DND-41 (cell line): ENCODE data around the gene HCN3.

ENCODE experiments used
- ATAC-seq: fragments of 200-7000 bp; cut with Tn5 transposase; 3 replicates; pipeline ENCODE4 v1.9.1; 2021; ENCODE audit warnings: low read depth; ENCODE audit not compliant: insufficient read depth
- DNase-seq: peaks from one replicate; pipeline ENCODE4 v3.0.0-alpha.2; 2020
- H2AFZ ChIP-seq: 2 replicates; pipeline ENCODE4 v1.6.0; 2012; ENCODE audit warnings: low read depth, low read length
- H3K27ac ChIP-seq: 2 replicates; pipeline ENCODE4 v1.5.1; 2012; ENCODE audit warnings: low read length, inconsistent platforms
- H3K27me3 ChIP-seq: fragments of 200-600 bp; sonication (generic); 2 replicates; pipeline ENCODE4 v1.6.0; 2012; ENCODE audit warnings: low read length, mild to moderate bottlenecking, inconsistent platforms; ENCODE audit not compliant: insufficient read depth, poor library complexity
- H3K36me3 ChIP-seq: 2 replicates; pipeline ENCODE4 v1.5.1; 2012; ENCODE audit warnings: low read length, inconsistent platforms; ENCODE audit not compliant: insufficient read depth
- H3K4me1 ChIP-seq: 2 replicates; pipeline ENCODE4 v1.5.1; 2012; ENCODE audit warnings: mild to moderate bottlenecking, low read length; ENCODE audit not compliant: insufficient read depth
- H3K4me2 ChIP-seq: 2 replicates; pipeline ENCODE4 v1.6.0; 2012; ENCODE audit warnings: mild to moderate bottlenecking, moderate library complexity, low read length, inconsistent platforms; ENCODE audit not compliant: insufficient read depth
- H3K4me3 ChIP-seq, 2 experiments: fragments of 200-600 bp in 1 of 2; shearing (Covaris generic) in 1 of 2; 2 replicates each; pipeline ENCODE4 v1.5.1; 2012 to 2016; ENCODE audit warnings: inconsistent platforms in 2 of 2, low read length in 2 of 2, mild to moderate bottlenecking in 2 of 2, low read depth in 1 of 2, moderate library complexity in 1 of 2
- H3K79me2 ChIP-seq: 2 replicates; pipeline ENCODE4 v1.6.0; 2012; ENCODE audit warnings: low read length, inconsistent platforms; ENCODE audit not compliant: insufficient read depth
- H3K9ac ChIP-seq: 2 replicates; pipeline ENCODE4 v1.6.0; 2012; ENCODE audit warnings: low read depth, mild to moderate bottlenecking, inconsistent platforms, low read length, moderate library complexity
- H3K9me3 ChIP-seq: 2 replicates; pipeline ENCODE4 v1.5.1; 2012; ENCODE audit warnings: low read length, moderate library complexity, mild to moderate bottlenecking, inconsistent platforms; ENCODE audit not compliant: insufficient read depth, severe bottlenecking
- H4K20me1 ChIP-seq: 2 replicates; pipeline ENCODE4 v1.6.0; 2012; ENCODE audit warnings: low read length; ENCODE audit not compliant: insufficient read depth
- EZH2 ChIP-seq: IDR thresholded peaks from 3 replicates; pipeline ENCODE4 v1.6.1; 2012; ENCODE audit warnings: borderline replicate concordance, low read depth, mild to moderate bottlenecking, moderate library complexity, low read length, inconsistent platforms; ENCODE audit not compliant: severe bottlenecking
- TF ChIP-seq, protein P1 (sequence below): IDR thresholded peaks from 2 replicates; pipeline ENCODE4 v1.5.1; 2012; ENCODE audit warnings: borderline replicate concordance, low read length, moderate library complexity, mild to moderate bottlenecking; ENCODE audit not compliant: poor library complexity, severe bottlenecking; ENCODE audit errors: extremely low read depth

HCN3 gene

DNA sequence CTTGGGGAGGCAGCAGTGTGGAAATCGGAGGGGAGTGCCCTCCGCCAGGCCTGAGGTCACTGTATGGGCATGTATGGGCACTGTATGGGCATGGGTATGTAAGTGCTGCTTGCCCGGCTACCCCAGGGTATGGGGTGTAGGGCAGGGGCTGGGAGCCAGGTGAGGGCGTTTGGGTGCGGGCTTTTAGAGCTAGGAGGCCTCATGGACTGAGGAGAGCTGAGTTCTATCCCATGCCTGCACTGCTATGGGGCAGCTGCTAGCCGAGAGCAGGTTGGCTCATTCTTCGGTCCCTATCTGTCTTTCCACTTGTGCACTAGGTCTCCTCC lies 18.6 kb downstream of the HCN3 start:
- H3K4me3 ChIP-seq, result no peak overlapping the region
- DNase-seq, result no peak
- H3K4me1 ChIP-seq, result no peaks in the 10 kb centered on the region
- H3K9ac ChIP-seq, result no peak overlapping the region
- H3K4me2 ChIP-seq, result no peak overlapping the region
- no peak overlapping the region for H3K27ac ChIP-seq
- H2AFZ ChIP-seq, result no peak overlapping the region
- no peaks in the 10 kb centered on the region for H3K27me3 ChIP-seq
- no peaks in the 10 kb centered on the region for H3K79me2 ChIP-seq
- no peaks in the 10 kb centered on the region for H4K20me1 ChIP-seq
- ATAC-seq, result no peak
- H3K9me3 ChIP-seq, result no peaks in the 10 kb centered on the region
- TF ChIP-seq EZH2, result no peak
- TF ChIP-seq, protein P1, sequence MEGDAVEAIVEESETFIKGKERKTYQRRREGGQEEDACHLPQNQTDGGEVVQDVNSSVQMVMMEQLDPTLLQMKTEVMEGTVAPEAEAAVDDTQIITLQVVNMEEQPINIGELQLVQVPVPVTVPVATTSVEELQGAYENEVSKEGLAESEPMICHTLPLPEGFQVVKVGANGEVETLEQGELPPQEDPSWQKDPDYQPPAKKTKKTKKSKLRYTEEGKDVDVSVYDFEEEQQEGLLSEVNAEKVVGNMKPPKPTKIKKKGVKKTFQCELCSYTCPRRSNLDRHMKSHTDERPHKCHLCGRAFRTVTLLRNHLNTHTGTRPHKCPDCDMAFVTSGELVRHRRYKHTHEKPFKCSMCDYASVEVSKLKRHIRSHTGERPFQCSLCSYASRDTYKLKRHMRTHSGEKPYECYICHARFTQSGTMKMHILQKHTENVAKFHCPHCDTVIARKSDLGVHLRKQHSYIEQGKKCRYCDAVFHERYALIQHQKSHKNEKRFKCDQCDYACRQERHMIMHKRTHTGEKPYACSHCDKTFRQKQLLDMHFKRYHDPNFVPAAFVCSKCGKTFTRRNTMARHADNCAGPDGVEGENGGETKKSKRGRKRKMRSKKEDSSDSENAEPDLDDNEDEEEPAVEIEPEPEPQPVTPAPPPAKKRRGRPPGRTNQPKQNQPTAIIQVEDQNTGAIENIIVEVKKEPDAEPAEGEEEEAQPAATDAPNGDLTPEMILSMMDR, result no peak
- H3K36me3 ChIP-seq, result no peaks in the 10 kb centered on the region

DNA sequence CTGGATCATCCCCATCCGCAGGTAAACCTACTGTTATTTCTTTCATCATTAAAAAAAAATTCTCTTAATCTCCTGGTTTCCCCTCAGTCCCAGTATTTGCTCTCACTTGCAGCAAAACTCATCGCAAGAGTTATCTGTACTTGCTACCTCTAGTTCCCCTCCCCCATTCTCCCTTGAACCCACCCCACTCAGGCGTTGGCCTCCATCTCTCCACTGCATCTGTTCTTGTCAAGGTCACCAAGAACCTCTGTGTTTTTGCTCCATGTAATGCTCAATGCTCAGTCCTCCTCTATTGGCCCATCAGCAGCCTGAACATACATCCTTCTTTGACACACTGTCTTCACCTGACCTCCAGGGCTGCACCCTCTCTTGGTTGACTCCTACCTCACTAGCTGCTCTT lies 19.4 kb downstream of the HCN3 start:
- no peak for TF ChIP-seq EZH2
- TF ChIP-seq, protein P1, result no peak
- Histone ChIP-seq H3K36me3 (no peaks in the 10 kb centered on the region), H3K27me3 (no peaks in the 10 kb centered on the region), H3K4me2 (no peak overlapping the region), H3K4me3 (no peak overlapping the region), H3K79me2 (no peaks in the 10 kb centered on the region), H3K9me3 (no peaks in the 10 kb centered on the region), H2AFZ (no peak overlapping the region), H3K9ac (no peak overlapping the region), H3K4me1 (no peaks in the 10 kb centered on the region), H3K27ac (no peak overlapping the region), H4K20me1 (no peaks in the 10 kb centered on the region)
- DNase-seq (no peak), ATAC-seq (no peak)

DNA sequence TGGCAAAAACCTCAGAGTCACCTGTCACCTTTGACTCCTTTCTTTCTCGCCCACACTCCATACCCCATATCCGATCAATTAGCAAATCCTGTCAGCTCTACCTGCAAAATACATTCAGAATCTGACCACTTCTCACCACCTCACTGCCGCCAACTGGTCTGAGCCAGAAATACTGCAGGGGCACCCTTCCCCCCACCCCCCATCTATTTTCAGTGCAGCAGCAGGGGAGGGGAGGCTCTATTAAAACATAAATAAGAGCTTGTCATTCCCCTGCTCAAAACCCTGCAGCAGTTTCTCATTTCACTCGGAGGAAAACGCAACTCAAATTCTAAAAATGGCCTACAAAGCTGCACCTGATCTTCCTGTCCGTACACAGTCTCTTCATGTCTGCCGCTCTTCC lies 20.1 kb downstream of the HCN3 start:
- no peak for ATAC-seq
- Histone ChIP-seq H3K4me3 (no peak overlapping the region), H3K79me2 (no peaks in the 10 kb centered on the region), H3K27me3 (no peaks in the 10 kb centered on the region), H4K20me1 (no peaks in the 10 kb centered on the region), H3K27ac (no peak overlapping the region), H3K9me3 (no peaks in the 10 kb centered on the region), H3K4me2 (no peak overlapping the region), H3K36me3 (no peaks in the 10 kb centered on the region), H2AFZ (no peak overlapping the region), H3K9ac (no peak overlapping the region), H3K4me1 (no peaks in the 10 kb centered on the region)
- no peak for DNase-seq
- no peak for TF ChIP-seq EZH2
- TF ChIP-seq, protein P1, result no peak

DNA sequence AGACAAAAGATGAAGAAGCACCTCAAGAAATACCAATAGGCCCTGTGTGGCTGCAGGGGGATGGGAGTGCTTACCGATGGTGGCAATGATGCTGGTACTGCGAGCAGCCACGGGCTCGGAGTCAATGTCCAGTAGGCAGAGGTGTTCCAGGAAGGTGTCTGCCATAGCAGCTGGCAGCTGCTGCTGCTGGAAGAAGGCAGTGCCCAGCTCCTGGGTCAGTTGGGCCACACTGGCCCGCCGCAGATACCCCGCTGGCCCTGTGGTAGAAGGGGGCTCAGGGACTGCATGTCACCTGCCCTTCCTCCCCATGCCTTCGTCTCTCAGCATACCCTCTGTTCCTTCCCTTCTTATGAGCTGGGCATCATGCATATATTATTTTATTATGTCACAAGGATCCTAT lies 22.8 kb downstream of the HCN3 start:
- TF ChIP-seq, protein P1, result no peak
- TF ChIP-seq EZH2, result no peak
- Histone ChIP-seq H2AFZ (no peak overlapping the region), H4K20me1 (no peaks in the 10 kb centered on the region), H3K9ac (no peak overlapping the region), H3K4me2 (no peak overlapping the region), H3K27me3 (no peaks in the 10 kb centered on the region), H3K27ac (no peak overlapping the region), H3K9me3 (no peaks in the 10 kb centered on the region), H3K36me3 (no peaks in the 10 kb centered on the region), H3K4me1 (no peaks in the 10 kb centered on the region), H3K79me2 (no peaks in the 10 kb centered on the region), H3K4me3 (no peak overlapping the region)
- DNase-seq, result no peak
- ATAC-seq, result no peak
